ENCODE data around the gene H2BK1. TPM values are rescaled to one million over a fixed set of nuclear protein-coding genes. Genes with fewer than 3 reads are reported as not detected.

H2BK1 gene
- polyA plus RNA-seq, 3 donors, result not detected

GRCh38 chr7:151229249-151229648 is 19.0 kb upstream of the H2BK1 start:
- no peak for TF ChIP-seq CTCF (IDR thresholded peaks at IDR 0.05)
- Mint-ChIP-seq H3K4me3 (no peak overlapping the region), H3K27me3 (ENCODE audit: low read depth in 3 of 3) (peaks cover 0 to 3% (median 3%) of the 10 kb centered on the region in 3 donors), H3K27ac (peak overlapping the region in 1 of 7 donors; percentile 38), H3K4me1 (peaks cover 49% of the 10 kb centered on the region), H3K9me3 (peaks cover 0 to 3% (median 0%) of the 10 kb centered on the region in 7 donors), H3K36me3 (peaks cover 14 to 16% of the 10 kb centered on the region in 2 donors)
- H3K9me3 ChIP-seq (replicated peaks in 1 of 2; ENCODE audit: control insufficient read depth in 1 of 2, insufficient read depth in 1 of 2, low read length in 2 of 2), result no peaks in the 10 kb centered on the region
- H3K27me3 ChIP-seq (ENCODE audit: control insufficient read depth in 2 of 2, insufficient read depth in 2 of 2, low read length in 2 of 2), result no peaks in the 10 kb centered on the region
- H4K20me1 ChIP-seq (ENCODE audit: insufficient read depth, low read length), result peaks cover 11% of the 10 kb centered on the region
- no peak overlapping the region for H3K4me3 ChIP-seq (replicated peaks in 1 of 3; ENCODE audit: low read depth in 2 of 3, low read length in 3 of 3)
- H3K9ac ChIP-seq (ENCODE audit: insufficient read depth, low read length, poor library complexity, severe bottlenecking), result no peak overlapping the region
- H3K4me1 ChIP-seq (ENCODE audit: control insufficient read depth in 1 of 2, insufficient read depth in 2 of 2, low read length in 2 of 2), result peaks cover 43 to 51% of the 10 kb centered on the region in 2 donors
- H3K4me2 ChIP-seq (replicated peaks; ENCODE audit: extremely low read depth, low read length, poor library complexity, severe bottlenecking), result no peak overlapping the region
- DNase-seq, result no peak
- H3K36me3 ChIP-seq (replicated peaks in 1 of 2; ENCODE audit: control insufficient read depth in 1 of 2, insufficient read depth in 2 of 2, low read length in 2 of 2), result peaks cover 8 to 12% of the 10 kb centered on the region in 2 donors
- no peak overlapping the region for H3K27ac ChIP-seq (ENCODE audit: low read depth in 1 of 2, low read length in 2 of 2)
- H3K79me2 ChIP-seq (ENCODE audit: insufficient read depth, low read length), result peaks cover 39% of the 10 kb centered on the region
- intact Hi-C loops (cut with micrococcal nuclease), result loop anchor here in 1 of 2 donors (5.0 to 10.0 kb wide), 2 partner anchors 118 to 286 kb away; partner anchors contain the start of gene RHEB
- WGBS (ENCODE audit: insufficient coverage), result 96% methylated on average over 5 of the region's 10 CpGs
- no peak overlapping the region for H2AFZ ChIP-seq (ENCODE audit: insufficient read depth, low read depth, low read length, poor library complexity, severe bottlenecking)

GRCh38 chr7:151228024-151228866 is 18.0 kb upstream of the H2BK1 start:
- Histone ChIP-seq H3K79me2 (ENCODE audit: insufficient read depth, low read length) (peaks cover 29% of the 10 kb centered on the region), H4K20me1 (ENCODE audit: insufficient read depth, low read length) (peaks cover under 1% of the 10 kb centered on the region), H3K27me3 (ENCODE audit: control insufficient read depth in 2 of 2, insufficient read depth in 2 of 2, low read length in 2 of 2) (no peaks in the 10 kb centered on the region), H3K4me3 (replicated peaks in 1 of 3; ENCODE audit: low read depth in 2 of 3, low read length in 3 of 3) (peak overlapping the region; percentile 47 to 94 (median 66)), H3K9me3 (replicated peaks in 1 of 2; ENCODE audit: control insufficient read depth in 1 of 2, insufficient read depth in 1 of 2, low read length in 2 of 2) (no peaks in the 10 kb centered on the region), H2AFZ (ENCODE audit: insufficient read depth, low read depth, low read length, poor library complexity, severe bottlenecking) (peak overlapping the region; percentile 100), H3K4me1 (ENCODE audit: control insufficient read depth in 1 of 2, insufficient read depth in 2 of 2, low read length in 2 of 2) (peaks cover 34 to 41% of the 10 kb centered on the region in 2 donors), H3K4me2 (replicated peaks; ENCODE audit: extremely low read depth, low read length, poor library complexity, severe bottlenecking) (peak overlapping the region; percentile 97), H3K9ac (ENCODE audit: insufficient read depth, low read length, poor library complexity, severe bottlenecking) (peak overlapping the region; percentile 71), H3K27ac (ENCODE audit: low read depth in 1 of 2, low read length in 2 of 2) (no peak overlapping the region), H3K36me3 (replicated peaks in 1 of 2; ENCODE audit: control insufficient read depth in 1 of 2, insufficient read depth in 2 of 2, low read length in 2 of 2) (peaks cover 18 to 19% of the 10 kb centered on the region in 2 donors)
- Mint-ChIP-seq H3K36me3 (peaks cover 22 to 23% of the 10 kb centered on the region in 2 donors), H3K27ac (peak overlapping the region in 1 of 7 donors; percentile 90), H3K9me3 (peaks cover 0 to 3% (median 0%) of the 10 kb centered on the region in 7 donors), H3K4me3 (peak overlapping the region; percentile 93 to 96), H3K27me3 (ENCODE audit: low read depth in 3 of 3) (peaks cover 0 to 3% (median 3%) of the 10 kb centered on the region in 3 donors), H3K4me1 (peaks cover 39% of the 10 kb centered on the region)
- no peak for DNase-seq
- TF ChIP-seq CTCF (IDR thresholded peaks at IDR 0.05), result no peak
- intact Hi-C loops (cut with micrococcal nuclease), result loop anchor here in 1 of 2 donors (5.0 to 10.0 kb wide), 2 partner anchors 119 to 287 kb away; partner anchors contain the start of gene RHEB
- WGBS (ENCODE audit: insufficient coverage), result 81% methylated on average over 7 of the region's 10 CpGs

Data from CD14-positive monocyte (primary cell).